Liver (tissue), 9 donors: ENCODE data around the gene GALNT17. TPM values are rescaled to one million over a fixed set of nuclear protein-coding genes. Genes with fewer than 3 reads are reported as not detected.

Source experiments
- DNase-seq: peaks from one replicate; pipeline ENCODE4 v3.0.0-alpha.2; 2017; ENCODE audit warnings: low spot score
- H3K27ac ChIP-seq, 2 donors: one replicate each; pipeline ENCODE4 v1.7.0; 2013; ENCODE audit warnings: inconsistent platforms in 2 of 2, low read length in 2 of 2, control low read depth in 1 of 2, low read depth in 1 of 2, mild to moderate bottlenecking in 1 of 2
- H3K27me3 ChIP-seq, 4 donors: one replicate each; pipeline versions ENCODE4 v1.6.1 to v1.7.0; 2013; ENCODE audit warnings: low read length in 3 of 4, inconsistent platforms in 1 of 4, mild to moderate bottlenecking in 1 of 4, moderate library complexity in 1 of 4; ENCODE audit not compliant: control insufficient read depth in 4 of 4, insufficient read depth in 4 of 4
- H3K36me3 ChIP-seq, 4 donors: one replicate each; pipeline versions ENCODE4 v1.6.1 to v1.7.0; 2013; ENCODE audit warnings: low read length in 3 of 4, mild to moderate bottlenecking in 3 of 4, low read depth in 1 of 4, moderate library complexity in 1 of 4; ENCODE audit not compliant: control insufficient read depth in 4 of 4, insufficient read depth in 3 of 4
- H3K4me1 ChIP-seq, 4 donors: one replicate each; pipeline versions ENCODE4 v1.6.1 to v1.7.0; 2013; ENCODE audit warnings: low read length in 3 of 4, mild to moderate bottlenecking in 3 of 4, moderate library complexity in 1 of 4; ENCODE audit not compliant: control insufficient read depth in 4 of 4, insufficient read depth in 4 of 4
- H3K4me3 ChIP-seq, 3 donors: one replicate each; pipeline versions ENCODE4 v1.6.1 to v1.7.0; 2013; ENCODE audit warnings: low read length in 3 of 3, control low read depth in 1 of 3, low read depth in 1 of 3, mild to moderate bottlenecking in 1 of 3
- H3K9ac ChIP-seq, 2 donors: one replicate each; pipeline ENCODE4 v1.7.0; 2013; ENCODE audit warnings: low read length in 2 of 2, mild to moderate bottlenecking in 2 of 2, moderate library complexity in 2 of 2, control low read depth in 1 of 2, low read depth in 1 of 2
- H3K9me3 ChIP-seq, 4 donors: one replicate each; pipeline versions ENCODE4 v1.6.1 to v1.7.0; 2013; ENCODE audit warnings: low read length in 3 of 4; ENCODE audit not compliant: control insufficient read depth in 4 of 4
- CTCF ChIP-seq: fragments of 150-350 bp; IDR thresholded peaks from 2 replicates; pipeline ENCODE4 v1.5.1; 2017; ENCODE audit warnings: improper control_type of control experiment, low read depth, low read length; ENCODE audit not compliant: missing input control
- EGR1 ChIP-seq, 2 donors: IDR thresholded peaks; 2 replicates each; pipeline ENCODE4 v1.6.1; 2016 to 2018; ENCODE audit warnings: antibody characterized with exemption in 2 of 2, low read depth in 2 of 2
- FOXA2 ChIP-seq: IDR thresholded peaks from 2 replicates; pipeline ENCODE4 v1.6.1; 2016; ENCODE audit warnings: antibody characterized with exemption
- GABPA ChIP-seq, 2 donors: IDR thresholded peaks in 1 of 2; conservative IDR thresholded peaks in 1 of 2; 2 replicates each; pipeline ENCODE4 v1.6.1; 2016; ENCODE audit warnings: antibody characterized with exemption in 2 of 2, mild to moderate bottlenecking in 1 of 2, moderate library complexity in 1 of 2
- HNF4A ChIP-seq, 2 donors: conservative IDR thresholded peaks; 2 replicates each; pipeline ENCODE4 v1.6.1; 2016; ENCODE audit warnings: antibody characterized with exemption in 2 of 2, mild to moderate bottlenecking in 2 of 2
- HNF4G ChIP-seq: IDR thresholded peaks from 2 replicates; pipeline ENCODE4 v1.6.1; 2016; ENCODE audit warnings: antibody characterized with exemption
- MAX ChIP-seq: IDR thresholded peaks from 2 replicates; pipeline ENCODE4 v1.6.1; 2016; ENCODE audit warnings: antibody characterized with exemption
- NR2F2 ChIP-seq: IDR thresholded peaks from 2 replicates; pipeline ENCODE4 v1.6.1; 2016; ENCODE audit warnings: antibody characterized with exemption
- RAD21 ChIP-seq, 2 donors: IDR thresholded peaks; 2 replicates each; pipeline ENCODE4 v1.6.1; 2016; ENCODE audit warnings: antibody characterized with exemption in 2 of 2, mild to moderate bottlenecking in 2 of 2
- REST ChIP-seq: IDR thresholded peaks from 2 replicates; pipeline ENCODE4 v1.6.1; 2016; ENCODE audit warnings: antibody characterized with exemption, mild to moderate bottlenecking
- RXRA ChIP-seq, 2 donors: IDR thresholded peaks; 2 replicates each; pipeline ENCODE4 v1.6.1; 2017 to 2018; ENCODE audit warnings: antibody characterized with exemption in 2 of 2, mild to moderate bottlenecking in 1 of 2
- SP1 ChIP-seq: IDR thresholded peaks from 2 replicates; pipeline ENCODE4 v1.6.1; 2018; ENCODE audit warnings: antibody characterized with exemption, mild to moderate bottlenecking
- YY1 ChIP-seq: IDR thresholded peaks from 2 replicates; pipeline ENCODE4 v1.6.1; 2016; ENCODE audit warnings: antibody characterized with exemption, mild to moderate bottlenecking
- ZBTB33 ChIP-seq: IDR thresholded peaks from 2 replicates; pipeline ENCODE4 v1.6.1; 2016; ENCODE audit warnings: antibody characterized with exemption
- WGBS: extraction: QIAGEN DNeasy Blood & Tissue Kit; methylation state at CpG from one replicate; pipeline ENCODE4 v1.1.7; 2013; 5-methylcytosine and 5-hydroxymethylcytosine counted together
- polyA plus RNA-seq, 2 donors: library from polyadenylated mRNA; stranded (reverse) in 1 of 2; unstranded in 1 of 2; fragments of 200-250 nt in 1 of 2; fragments of >200 nt in 1 of 2; fragmentation: Nextera tagmentation in 1 of 2; extraction: Ambion mirVana in 1 of 2; gene quantifications; one replicate each; pipeline versions ENCODE4 v1.2.1 to v1.2.3, GENCODE V29; 2013 to 2015
- total RNA-seq, 2 donors: library from RNA; depleted of rRNA; stranded (reverse); fragments of >200 nt; gene quantifications; one replicate each; pipeline ENCODE4 v1.2.3, GENCODE V29; 2014
- donor health status: healthy.
- donor health status: healthy.
- donor health status: healthy.
- donor health status: healthy.
- donor health status: healthy.

The GALNT17 gene
- total and polyA plus RNA-seq, 4 donors: 0.10 to 0.42 (median 0.37) TPM; not detected in 1

- TF ChIP-seq SP1: no peak
Observed at GRCh38 chr7:71541707-71542353, 409.9 kb downstream of the GALNT17 start (continued).

GRCh38 chr7:71543396-71543795 lies 411.5 kb downstream of the GALNT17 start:
- Histone ChIP-seq H3K4me3 (no peak overlapping the region), H3K27me3 (no peaks in the 10 kb centered on the region), H3K36me3 (no peaks in the 10 kb centered on the region), H3K9ac (no peak overlapping the region), H3K27ac (no peak overlapping the region), H3K9me3 (no peaks in the 10 kb centered on the region), H3K4me1 (no peaks in the 10 kb centered on the region)
- 19% methylated on average over 5 of the region's 5 CpGs for WGBS
- TF ChIP-seq ZBTB33 (no peak), REST (no peak), SP1 (no peak), NR2F2 (no peak), RXRA (IDR thresholded peaks at IDR 0.05) (no peak), RAD21 (IDR thresholded peaks at IDR 0.05) (no peak), YY1 (no peak), EGR1 (IDR thresholded peaks at IDR 0.05; ENCODE audit: low read depth in 2 of 2) (no peak), HNF4G (no peak), MAX (no peak), CTCF (no peak), FOXA2 (no peak), GABPA (IDR thresholded peaks at IDR 0.05 in 1 of 2, conservative IDR thresholded peaks at IDR 0.05 in 1 of 2) (no peak), HNF4A (conservative IDR thresholded peaks at IDR 0.05) (no peak)
- no peak for DNase-seq
